Thyroid gland (tissue), 4 donors: Measurements from ENCODE around the gene CACHD1.

Source experiments
- POLR2A ChIP-seq, 2 donors: fragments of 450-650 bp; IDR thresholded peaks; one replicate each; pipeline ENCODE4 v1.6.1; 2017; ENCODE audit warnings: antibody characterized with exemption in 2 of 2, mild to moderate bottlenecking in 2 of 2, moderate library complexity in 1 of 2
- TF ChIP-seq, protein P1 (sequence below), 6 experiments: fragments of 200-600 bp in 3 of 6; fragments of 450-650 bp in 3 of 6; sonication (generic) in 3 of 6; IDR thresholded peaks; one replicate each; pipeline ENCODE4 v1.5.1; 2016 to 2019; ENCODE audit warnings: antibody characterized with exemption in 6 of 6, mild to moderate bottlenecking in 2 of 6, inconsistent platforms in 1 of 6, moderate library complexity in 1 of 6

DNA sequence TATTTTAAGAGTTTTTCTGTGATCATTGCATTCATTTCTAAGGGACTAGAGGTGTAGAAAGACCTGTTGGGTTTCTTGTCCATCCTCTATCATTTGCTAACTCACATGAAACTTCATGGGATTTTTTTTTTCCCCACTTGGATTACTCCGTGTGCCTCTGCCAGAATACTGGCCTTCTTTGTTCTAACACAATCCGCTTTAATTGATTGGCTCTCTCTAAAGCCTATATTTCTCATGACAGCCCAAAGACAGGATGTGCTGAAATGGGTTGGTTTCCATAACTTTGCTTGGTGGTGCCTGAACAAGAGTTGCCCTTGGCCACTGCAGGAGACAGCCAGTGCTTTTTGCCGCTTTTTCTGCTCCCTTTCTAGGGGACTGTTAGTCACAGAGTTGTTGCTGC is 12.2 kb downstream of the CACHD1 start:
- TF ChIP-seq, protein P1, sequence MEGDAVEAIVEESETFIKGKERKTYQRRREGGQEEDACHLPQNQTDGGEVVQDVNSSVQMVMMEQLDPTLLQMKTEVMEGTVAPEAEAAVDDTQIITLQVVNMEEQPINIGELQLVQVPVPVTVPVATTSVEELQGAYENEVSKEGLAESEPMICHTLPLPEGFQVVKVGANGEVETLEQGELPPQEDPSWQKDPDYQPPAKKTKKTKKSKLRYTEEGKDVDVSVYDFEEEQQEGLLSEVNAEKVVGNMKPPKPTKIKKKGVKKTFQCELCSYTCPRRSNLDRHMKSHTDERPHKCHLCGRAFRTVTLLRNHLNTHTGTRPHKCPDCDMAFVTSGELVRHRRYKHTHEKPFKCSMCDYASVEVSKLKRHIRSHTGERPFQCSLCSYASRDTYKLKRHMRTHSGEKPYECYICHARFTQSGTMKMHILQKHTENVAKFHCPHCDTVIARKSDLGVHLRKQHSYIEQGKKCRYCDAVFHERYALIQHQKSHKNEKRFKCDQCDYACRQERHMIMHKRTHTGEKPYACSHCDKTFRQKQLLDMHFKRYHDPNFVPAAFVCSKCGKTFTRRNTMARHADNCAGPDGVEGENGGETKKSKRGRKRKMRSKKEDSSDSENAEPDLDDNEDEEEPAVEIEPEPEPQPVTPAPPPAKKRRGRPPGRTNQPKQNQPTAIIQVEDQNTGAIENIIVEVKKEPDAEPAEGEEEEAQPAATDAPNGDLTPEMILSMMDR (IDR thresholded peaks at IDR 0.05) = no peak
- no peak for TF ChIP-seq POLR2A (IDR thresholded peaks at IDR 0.05)
